Measurements from ENCODE around the gene ENTPD8. TPM values are rescaled to one million over a fixed set of nuclear protein-coding genes. Genes with fewer than 3 reads are reported as not detected.

Gene ENTPD8
- total and polyA plus RNA-seq, 8 donors = 0.98 to 4.7 (median 2.0) TPM

- Histone ChIP-seq H3K9me3 (no peaks in the 10 kb centered on the region), H3K4me3 (no peak overlapping the region), H3K4me1 (peaks cover 11 to 13% (median 12%) of the 10 kb centered on the region in 3 donors), H3K27ac (no peak overlapping the region), H3K27me3 (no peaks in the 10 kb centered on the region), H3K36me3 (no peaks in the 10 kb centered on the region)
- no peak for TF ChIP-seq CTCF (IDR thresholded peaks at IDR 0.05)
- peak in 3 of 6 donors; percentile 47 to 79 (median 61) for DNase-seq
- 94 to 95% methylated on average over 19 to 20 of the region's 20 CpGs for WGBS, 2 donors
- no peak for ATAC-seq
- no peak for FAIRE-seq
- intact Hi-C loops (cut with DNase I) = no loop called here
Measured at GRCh38 chr9:137432687-137433348, 8.3 kb downstream of the ENTPD8 start.

DNA sequence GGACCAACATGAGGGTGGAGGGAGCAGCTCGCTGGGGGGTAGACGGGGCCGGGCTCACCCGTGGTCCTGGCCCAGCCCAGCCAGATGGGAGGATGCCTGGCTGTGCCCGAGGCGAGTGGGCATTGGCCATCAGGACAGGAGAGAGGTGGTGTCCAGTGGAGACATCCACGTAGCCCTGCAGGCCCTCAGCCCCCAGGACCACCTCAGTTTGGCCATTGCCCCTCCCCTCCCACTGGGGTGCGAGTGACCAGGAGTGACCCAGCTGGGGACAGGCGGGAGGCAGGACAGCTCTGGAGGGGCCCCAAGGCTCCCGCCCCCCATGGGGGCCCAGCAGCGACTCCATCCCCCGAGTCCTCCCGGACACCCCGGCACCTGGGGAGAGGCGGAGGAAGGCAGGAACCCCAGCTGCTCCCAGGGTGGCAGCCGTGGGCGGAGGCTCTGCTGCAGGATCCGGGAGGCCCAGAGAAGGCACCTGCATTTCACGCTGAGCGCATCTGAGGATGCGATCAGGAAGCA lies 9.7 kb downstream of the ENTPD8 start:
- WGBS, 2 donors = 88 to 93% methylated on average over 16 to 21 of the region's 21 CpGs
- ATAC-seq (no peak), DNase-seq (peak in 3 of 6 donors; percentile 45 to 67 (median 53)), FAIRE-seq (no peak)
- Histone ChIP-seq H3K27me3 (no peaks in the 10 kb centered on the region), H3K36me3 (no peaks in the 10 kb centered on the region), H3K4me3 (no peak overlapping the region), H3K9me3 (no peaks in the 10 kb centered on the region), H3K4me1 (peaks cover 7 to 10% (median 10%) of the 10 kb centered on the region in 3 donors), H3K27ac (no peak overlapping the region)
- no peak for TF ChIP-seq CTCF (IDR thresholded peaks at IDR 0.05)
- intact Hi-C loops (cut with DNase I) = no loop called here

- Histone ChIP-seq H3K4me1 (peaks cover 4 to 6% (median 5%) of the 10 kb centered on the region in 3 donors), H3K36me3 (no peaks in the 10 kb centered on the region), H3K27me3 (no peaks in the 10 kb centered on the region), H3K9me3 (no peaks in the 10 kb centered on the region), H3K27ac (no peak overlapping the region), H3K4me3 (no peak overlapping the region)
- intact Hi-C loops (cut with DNase I) = no loop called here
- 88% methylated on average over 27 of the region's 27 CpGs for WGBS, 2 donors
- DNase-seq (peak in 3 of 6 donors; percentile 27 to 75 (median 54)), FAIRE-seq (no peak), ATAC-seq (no peak)
- TF ChIP-seq CTCF (IDR thresholded peaks at IDR 0.05) = no peak
Measured at GRCh38 chr9:137430723-137431415, 10.3 kb downstream of the ENTPD8 start.

DNA sequence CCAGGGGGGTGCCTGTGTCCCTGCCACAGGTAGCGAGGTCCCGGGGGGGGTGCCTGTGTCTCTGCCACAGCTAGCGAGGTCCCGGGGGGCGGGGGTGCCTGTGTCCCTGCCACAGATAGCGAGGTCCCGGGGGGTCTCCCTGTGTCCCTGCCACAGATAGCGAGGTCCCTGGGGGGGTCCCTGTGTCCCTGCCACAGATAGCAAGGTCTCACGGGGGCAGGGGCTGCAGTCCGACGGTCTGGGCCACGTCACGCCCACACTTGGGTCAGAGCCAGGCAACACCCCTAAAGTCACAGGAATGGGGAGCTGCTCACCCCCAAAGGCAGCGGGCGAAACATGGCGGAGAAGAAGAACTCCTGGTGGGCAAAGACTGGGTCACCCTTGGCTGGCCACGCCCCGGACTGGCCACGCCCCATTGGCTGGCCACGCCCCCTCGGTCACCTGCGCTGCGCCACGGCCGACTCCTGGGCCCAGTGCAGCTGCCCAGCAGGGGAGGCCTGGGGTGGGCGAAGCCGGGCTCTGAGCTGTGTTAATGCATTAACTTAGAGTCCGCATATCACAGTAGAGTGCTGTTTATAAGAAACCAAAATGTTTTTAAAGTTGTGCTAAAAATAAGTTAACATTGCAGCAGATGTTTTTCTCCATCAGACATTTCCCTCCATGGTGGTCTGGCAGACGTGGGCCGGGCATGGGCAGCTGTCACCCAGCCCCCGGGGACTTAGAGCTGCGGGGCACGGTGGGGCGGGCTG lies 11.0 kb downstream of the ENTPD8 start:
- H3K4me3 ChIP-seq = no peak overlapping the region
- no peaks in the 10 kb centered on the region for H3K27me3 ChIP-seq
- DNase-seq (peak in 3 of 6 donors; percentile 57 to 72 (median 67)), FAIRE-seq (no peak), ATAC-seq (no peak)
- no peak for TF ChIP-seq CTCF (IDR thresholded peaks at IDR 0.05)
- H3K27ac ChIP-seq = no peak overlapping the region
- H3K9me3 ChIP-seq = no peaks in the 10 kb centered on the region
- H3K4me1 ChIP-seq = no peaks in the 10 kb centered on the region
- 68 to 71% methylated on average over 29 to 34 of the region's 34 CpGs for WGBS, 2 donors
- intact Hi-C loops (cut with DNase I) = no loop called here
- H3K36me3 ChIP-seq = no peaks in the 10 kb centered on the region
